COR-L47 (cell line): ENCODE measurements around the gene SPI1.
"Not testable (repeated sequence)": the region's sequence is repeated elsewhere in the genome, so short reads cannot be mapped to it uniquely, and the experiment has no call there.

Experiments used
- DNase-seq: peaks from one replicate; lab custom pipeline; 2025; lab: John Stamatoyannopoulos, UW

SPI1 gene

GRCh38 chr11:47340010-47340409, 38.3 kb downstream of the SPI1 start:
- no peak for DNase-seq

GRCh38 chr11:47338396-47339241, 39.7 kb downstream of the SPI1 start:
- no peak for DNase-seq

- no peak for DNase-seq
Measured at GRCh38 chr11:47337229-47337924, 41.0 kb downstream of the SPI1 start.

GRCh38 chr11:47336595-47336994, 41.8 kb downstream of the SPI1 start:
- DNase-seq = no peak

GRCh38 chr11:47335733-47336132, 42.6 kb downstream of the SPI1 start:
- DNase-seq = no peak

DNA sequence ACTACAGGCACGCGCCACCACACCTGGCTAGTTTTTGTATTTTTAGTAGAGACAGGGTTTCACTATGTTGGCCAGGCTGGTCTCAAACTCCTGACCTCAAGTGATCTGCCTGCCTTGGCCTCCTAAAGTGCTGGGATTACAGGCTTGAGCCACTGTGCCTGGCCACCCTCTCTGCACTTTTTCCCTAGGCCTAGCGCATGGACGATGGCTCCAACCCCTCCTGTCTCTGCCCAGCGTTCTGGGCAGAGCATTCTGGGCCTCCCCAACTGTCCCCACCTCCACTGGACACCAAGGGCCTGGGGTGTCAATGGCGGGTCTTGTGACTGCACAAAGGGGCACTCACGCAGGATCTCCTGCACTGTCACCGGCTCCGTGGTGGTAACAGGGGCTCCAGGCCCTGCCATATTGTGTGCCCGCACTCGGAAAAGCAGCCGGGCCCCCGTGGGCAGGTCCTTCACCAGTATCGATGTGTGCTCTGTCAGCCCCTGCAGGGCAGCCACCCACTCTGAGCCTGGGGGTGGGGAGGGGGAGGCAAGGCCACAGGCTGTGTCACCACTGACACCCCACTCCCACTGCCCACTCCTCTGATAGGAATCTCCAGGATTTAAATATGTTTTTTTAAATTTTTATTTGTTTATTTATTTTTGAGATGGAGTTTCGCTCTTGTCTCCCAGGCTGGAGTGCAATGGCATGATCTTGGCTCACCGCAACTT, 43.5 kb downstream of the SPI1 start:
- not testable (repeated sequence) for DNase-seq

GRCh38 chr11:47333886-47334443, 44.4 kb downstream of the SPI1 start:
- DNase-seq = no peak

- DNase-seq = no peak
Measured at GRCh38 chr11:47333526-47333845, 44.9 kb downstream of the SPI1 start.

- DNase-seq = no peak
Measured at GRCh38 chr11:47332791-47333525, 45.4 kb downstream of the SPI1 start.

DNA sequence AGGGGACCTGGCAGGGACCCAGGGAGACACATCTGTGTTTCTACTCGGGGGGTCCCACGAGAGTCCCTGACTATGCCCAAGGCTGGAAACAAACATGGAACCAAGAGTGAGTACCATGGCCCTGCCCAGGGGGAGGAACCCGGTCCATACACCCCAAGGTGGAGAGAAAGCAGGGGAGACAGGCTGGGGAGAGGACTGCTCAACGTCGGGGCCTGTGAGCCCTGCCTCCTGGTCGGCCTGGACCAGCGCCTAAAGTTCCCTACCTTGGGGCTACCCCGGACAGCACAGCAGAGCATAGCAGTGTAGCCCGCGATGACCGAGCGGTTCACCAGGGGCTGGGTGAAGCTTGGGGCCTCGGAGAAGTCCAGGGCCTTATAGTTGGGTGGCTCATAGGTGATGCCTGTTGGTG, 46.0 kb downstream of the SPI1 start:
- no peak for DNase-seq

GRCh38 chr11:47331454-47332302, 46.7 kb downstream of the SPI1 start:
- no peak for DNase-seq

DNA sequence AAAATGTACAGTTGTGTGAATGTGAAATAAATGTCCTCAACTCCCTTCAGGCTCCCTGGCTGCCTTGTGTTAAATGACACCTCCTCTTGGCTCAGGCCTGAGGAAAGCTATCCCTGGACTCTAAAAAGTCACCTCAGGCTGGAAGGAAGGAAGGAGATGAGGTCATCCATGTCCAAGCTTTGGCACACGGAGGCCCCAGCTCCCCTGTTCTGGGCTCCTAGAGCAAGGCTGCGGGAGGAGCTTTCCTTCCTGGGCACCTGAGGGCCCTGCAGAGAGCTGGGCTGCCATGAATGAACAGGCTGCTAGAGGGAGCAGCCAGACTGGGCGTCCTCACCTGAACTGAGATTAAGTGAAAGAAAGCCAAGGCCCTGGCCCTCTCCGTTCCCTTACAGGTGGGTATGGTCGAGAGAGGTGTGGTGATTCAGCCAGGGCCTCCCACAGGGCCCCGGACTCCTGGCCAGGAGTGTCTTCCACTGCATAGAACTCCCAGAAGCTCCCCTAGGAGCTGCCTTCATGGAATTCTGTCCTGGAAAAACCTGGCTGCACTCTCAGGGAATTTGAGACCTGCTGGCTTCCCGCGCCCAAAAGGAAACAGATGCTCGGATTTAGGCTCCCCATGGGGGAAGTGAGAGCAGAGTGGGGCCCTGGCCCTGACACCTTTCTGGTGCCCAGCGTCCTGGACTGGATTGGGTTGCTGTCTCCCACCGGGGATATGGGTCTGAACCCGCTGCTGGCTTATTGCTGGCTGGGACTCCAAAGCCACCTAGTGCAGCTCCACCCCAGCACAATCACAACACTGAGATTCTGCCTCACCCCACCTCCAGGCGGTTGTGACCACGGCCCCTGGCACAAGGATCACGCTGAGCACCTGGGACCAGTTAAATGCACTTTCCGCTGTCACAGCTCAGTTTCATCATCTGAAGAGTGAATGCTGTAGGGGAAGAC, 48.1 kb downstream of the SPI1 start:
- DNase-seq = no peak

GRCh38 chr11:47329431-47329986, 48.8 kb downstream of the SPI1 start:
- DNase-seq = no peak

DNA sequence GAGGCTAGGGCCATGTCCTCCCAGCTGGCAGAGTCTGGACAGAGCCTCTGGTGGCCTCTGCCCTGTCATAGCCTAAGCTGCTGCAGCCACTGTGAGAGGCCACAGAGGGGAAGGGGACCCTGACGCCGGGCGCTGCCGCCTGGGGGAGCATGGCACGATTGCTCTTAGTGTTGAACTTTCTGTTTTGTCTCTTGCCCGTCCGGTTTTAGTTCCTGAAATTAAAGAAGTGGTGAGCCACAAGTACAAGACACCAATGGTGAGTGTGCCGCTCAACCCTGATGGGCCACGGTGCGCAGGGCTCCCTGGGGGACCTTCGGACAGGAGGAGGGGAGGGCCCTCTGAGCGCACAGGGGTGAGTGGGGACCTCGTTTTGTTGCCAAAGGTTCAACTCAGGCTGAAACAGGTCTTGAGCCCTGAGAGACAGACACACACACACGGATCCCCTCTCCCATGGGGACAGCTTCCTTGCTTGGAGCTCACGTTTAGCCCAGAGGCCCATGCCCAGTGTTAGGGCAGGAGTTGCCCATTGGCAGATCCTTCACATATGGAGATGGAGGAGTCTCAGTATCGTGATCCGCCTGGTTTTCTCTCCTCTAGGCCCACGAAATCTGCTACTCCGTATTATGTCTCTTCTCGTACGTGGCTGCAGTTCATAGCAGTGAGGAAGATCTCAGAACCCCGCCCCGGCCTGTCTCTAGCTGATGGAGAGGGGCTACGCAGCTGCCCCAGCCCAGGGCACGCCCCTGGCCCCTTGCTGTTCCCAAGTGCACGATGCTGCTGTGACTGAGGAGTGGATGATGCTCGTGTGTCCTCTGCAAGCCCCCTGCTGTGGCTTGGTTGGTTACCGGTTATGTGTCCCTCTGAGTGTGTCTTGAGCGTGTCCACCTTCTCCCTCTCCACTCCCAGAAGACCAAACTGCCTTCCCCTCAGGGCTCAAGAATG, 49.6 kb downstream of the SPI1 start:
- no peak for DNase-seq

DNA sequence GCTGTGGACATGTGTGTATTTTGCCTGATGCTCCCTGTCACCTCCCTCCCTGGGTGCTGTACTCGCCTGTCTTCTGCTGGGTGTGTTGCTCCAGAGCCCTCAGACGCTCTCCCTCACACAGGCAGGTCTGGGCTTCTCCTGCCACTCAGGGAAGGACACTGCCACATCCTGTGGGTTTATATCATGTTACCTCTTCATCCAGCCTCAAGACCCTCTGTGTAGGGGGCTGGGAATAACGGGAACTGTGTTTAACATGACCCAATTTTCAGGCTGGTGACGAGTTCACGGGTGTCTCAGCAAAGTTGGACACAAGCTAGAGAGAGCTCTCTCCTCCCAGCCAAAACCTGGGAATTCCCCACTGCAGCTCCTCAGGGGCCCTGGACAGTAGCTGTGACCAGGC, 50.4 kb downstream of the SPI1 start:
- no peak for DNase-seq

GRCh38 chr11:47327025-47327424, 51.3 kb downstream of the SPI1 start:
- DNase-seq = no peak

DNA sequence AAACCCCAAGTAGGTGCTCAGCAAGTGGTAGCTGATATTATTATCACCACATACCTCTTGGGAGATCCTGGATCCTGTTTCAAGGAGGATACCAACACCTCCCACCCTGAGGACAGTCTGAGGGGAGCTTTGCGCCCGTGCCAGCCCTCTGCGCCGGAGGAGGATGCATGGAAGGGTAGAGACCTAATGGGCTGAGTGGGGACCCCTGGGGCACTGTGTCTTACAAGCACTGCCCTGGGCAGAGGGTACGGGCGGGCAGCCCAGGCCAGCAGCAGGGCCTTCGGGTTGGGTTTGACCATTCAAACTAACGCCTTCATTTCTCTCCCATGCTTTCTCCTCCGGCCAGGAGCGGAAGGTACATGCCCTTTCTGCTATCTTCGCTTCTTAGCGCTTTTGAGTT, 52.1 kb downstream of the SPI1 start:
- DNase-seq = no peak

DNA sequence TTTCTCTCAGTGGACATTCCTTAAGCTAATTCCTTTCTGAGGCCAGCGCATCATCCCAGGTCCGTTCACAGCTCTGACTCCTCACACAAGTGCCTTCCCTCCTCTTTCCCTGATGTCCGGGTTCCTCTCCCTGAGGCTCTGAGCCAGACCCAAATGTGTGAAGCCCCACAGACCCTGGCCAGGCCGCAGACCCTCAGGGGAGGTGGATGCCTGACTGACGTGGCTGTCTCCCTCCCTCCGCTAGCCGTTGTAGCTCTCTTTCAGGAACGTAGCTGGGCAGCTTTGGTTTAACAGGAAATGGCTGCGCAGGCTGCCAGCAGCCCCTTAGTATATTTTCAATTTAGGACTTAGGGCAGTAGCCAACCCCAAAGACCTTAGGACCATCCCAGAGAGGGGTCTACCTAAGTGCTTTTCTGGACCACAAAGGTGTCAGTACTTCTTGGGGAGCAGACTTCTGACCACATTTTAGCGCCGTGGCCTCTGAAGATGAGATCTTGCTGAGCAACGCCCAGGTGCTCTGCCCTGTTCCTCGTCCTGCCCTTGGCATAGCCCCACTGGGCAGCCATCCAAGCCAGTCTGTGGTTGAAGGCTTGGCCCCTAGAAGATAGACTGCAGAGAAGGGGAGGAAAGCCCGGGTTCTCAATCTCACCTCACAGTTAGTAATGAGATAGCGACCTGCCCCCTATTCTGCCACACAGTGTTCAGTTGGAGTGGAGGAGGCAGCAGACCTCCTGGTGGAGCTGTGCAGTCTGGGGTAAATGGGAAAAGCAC, 52.9 kb downstream of the SPI1 start:
- no peak for DNase-seq
